Body of pancreas (tissue), 4 donors: Measurements from ENCODE around the gene ZC2HC1B. TPM values are rescaled to one million over a fixed set of nuclear protein-coding genes. Genes with fewer than 3 reads are reported as not detected.
A peak's percentile ranks its signal among the peaks of the same experiment; 100 is the strongest.
"Not testable (repeated sequence)": the region's sequence is repeated elsewhere in the genome, so short reads cannot be mapped to it uniquely, and the experiment has no call there.

ENCODE experiments used
- ATAC-seq: fragments of 150-250 bp; one replicate; pipeline ENCODE4 v1.9.1; 2016
- DNase-seq, 4 donors: peaks; one replicate each; pipeline ENCODE4 v3.0.0-alpha.2; 2019
- H3K27ac ChIP-seq, 4 donors: fragments of 200-600 bp; sonication (generic); 1 replicate in 3 of 4; 2 replicates in 1 of 4; pipeline versions ENCODE4 v1.5.1 to v1.6.1; 2016 to 2019; ENCODE audit warnings: mild to moderate bottlenecking in 1 of 4, mixed read lengths in 1 of 4, moderate library complexity in 1 of 4
- H3K27me3 ChIP-seq, 2 donors: fragments of 200-600 bp; sonication (generic); one replicate each; pipeline ENCODE4 v1.6.0; 2016; ENCODE audit warnings: mild to moderate bottlenecking in 1 of 2
- H3K36me3 ChIP-seq, 2 donors: fragments of 200-600 bp; sonication (generic); replicated peaks in 1 of 2; 2 replicates each; pipeline ENCODE4 v1.5.1; 2016; ENCODE audit warnings: low read depth in 2 of 2; ENCODE audit not compliant: insufficient read depth in 1 of 2
- H3K4me1 ChIP-seq: fragments of 200-600 bp; sonication (generic); one replicate; pipeline ENCODE4 v1.6.0; 2016
- H3K4me3 ChIP-seq, 2 donors: fragments of 200-600 bp; sonication (generic); 1 replicate in 1 of 2; 2 replicates in 1 of 2; pipeline ENCODE4 v1.5.1; 2016 to 2019
- H3K9me3 ChIP-seq, 3 donors: fragments of 200-600 bp; sonication (generic); 1 replicate in 2 of 3; 2 replicates in 1 of 3; pipeline ENCODE4 v1.5.1; 2016
- POLR2A ChIP-seq, 3 donors: fragments of 450-650 bp; IDR thresholded peaks; one replicate each; pipeline ENCODE4 v1.6.1; 2016; ENCODE audit warnings: antibody characterized with exemption in 3 of 3, mild to moderate bottlenecking in 2 of 3
- WGBS, 2 donors: methylation state at CpG; one replicate each; pipeline ENCODE4 v1.1.5; 2017; 5-methylcytosine and 5-hydroxymethylcytosine counted together
- intact Hi-C: fragments of 100-400 bp; cut with DNase I; formaldehyde crosslinking; loops from one replicate; pipeline ENCODE4 v1.15.1; 2023
- total RNA-seq, 2 donors: library from RNA; depleted of rRNA; stranded (reverse); fragments of >200 nt; gene quantifications; one replicate each; pipeline ENCODE4 v1.1.0, GENCODE V29; 2016
- TF ChIP-seq, protein P1 (sequence below), 7 experiments: fragments of 450-650 bp in 4 of 7; fragments of 200-600 bp in 3 of 7; sonication (generic) in 3 of 7; IDR thresholded peaks; one replicate each; pipeline ENCODE4 v1.5.1; 2016 to 2019; ENCODE audit warnings: antibody characterized with exemption in 7 of 7

Gene ZC2HC1B
- total RNA-seq, 2 donors from 2014 or later = not detected

DNA sequence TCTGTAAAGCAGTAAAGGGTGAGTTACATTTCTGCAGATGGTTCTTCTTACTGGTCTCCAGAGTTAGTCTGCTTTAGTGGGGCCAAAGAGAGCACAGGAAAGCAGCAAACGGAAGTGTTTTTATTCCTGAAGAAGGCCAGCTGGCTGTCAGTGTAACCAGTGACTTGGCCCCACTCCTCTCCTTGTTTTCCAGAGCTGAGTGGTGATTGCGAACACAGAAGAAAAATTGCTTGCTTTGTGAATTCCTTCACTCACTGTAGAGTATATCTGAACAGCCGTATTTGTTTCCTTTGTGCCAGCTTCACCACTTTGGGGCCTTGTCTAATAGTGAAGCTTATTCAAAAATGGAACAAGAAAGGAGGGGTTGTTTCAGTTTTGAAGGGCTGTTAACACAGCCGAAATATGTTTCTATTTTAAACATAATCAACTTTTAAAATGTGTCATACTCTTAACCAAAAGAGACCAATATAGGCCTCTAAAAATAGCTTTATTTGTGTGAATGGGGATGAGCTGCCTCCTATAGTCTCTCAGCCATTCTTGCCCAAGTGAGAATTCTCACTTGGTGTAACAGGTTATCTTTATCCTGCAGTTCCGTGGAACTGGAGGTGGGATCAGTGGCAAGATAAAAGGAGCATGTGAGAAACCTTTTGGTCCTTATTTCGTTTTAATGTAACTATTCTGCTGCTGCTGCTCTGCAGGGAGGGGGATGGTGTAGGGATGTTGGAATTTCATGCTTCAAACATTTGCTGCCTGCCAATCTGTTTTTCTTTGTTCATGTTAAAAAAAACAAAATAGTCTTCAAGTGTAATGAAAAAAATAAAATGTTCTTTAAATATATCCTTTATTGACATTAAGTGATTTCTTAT is 37.8 kb downstream of the ZC2HC1B start:
- TF ChIP-seq, protein P1, sequence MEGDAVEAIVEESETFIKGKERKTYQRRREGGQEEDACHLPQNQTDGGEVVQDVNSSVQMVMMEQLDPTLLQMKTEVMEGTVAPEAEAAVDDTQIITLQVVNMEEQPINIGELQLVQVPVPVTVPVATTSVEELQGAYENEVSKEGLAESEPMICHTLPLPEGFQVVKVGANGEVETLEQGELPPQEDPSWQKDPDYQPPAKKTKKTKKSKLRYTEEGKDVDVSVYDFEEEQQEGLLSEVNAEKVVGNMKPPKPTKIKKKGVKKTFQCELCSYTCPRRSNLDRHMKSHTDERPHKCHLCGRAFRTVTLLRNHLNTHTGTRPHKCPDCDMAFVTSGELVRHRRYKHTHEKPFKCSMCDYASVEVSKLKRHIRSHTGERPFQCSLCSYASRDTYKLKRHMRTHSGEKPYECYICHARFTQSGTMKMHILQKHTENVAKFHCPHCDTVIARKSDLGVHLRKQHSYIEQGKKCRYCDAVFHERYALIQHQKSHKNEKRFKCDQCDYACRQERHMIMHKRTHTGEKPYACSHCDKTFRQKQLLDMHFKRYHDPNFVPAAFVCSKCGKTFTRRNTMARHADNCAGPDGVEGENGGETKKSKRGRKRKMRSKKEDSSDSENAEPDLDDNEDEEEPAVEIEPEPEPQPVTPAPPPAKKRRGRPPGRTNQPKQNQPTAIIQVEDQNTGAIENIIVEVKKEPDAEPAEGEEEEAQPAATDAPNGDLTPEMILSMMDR (IDR thresholded peaks at IDR 0.05) = no peak
- TF ChIP-seq POLR2A (IDR thresholded peaks at IDR 0.05) = no peak
- no peak overlapping the region for H3K4me3 ChIP-seq
- H3K9me3 ChIP-seq = no peaks in the 10 kb centered on the region
- DNase-seq (peak in 2 of 4 donors; percentile 13 to 25), ATAC-seq (peak; percentile 9)
- H3K4me1 ChIP-seq = no peaks in the 10 kb centered on the region
- H3K27me3 ChIP-seq = no peaks in the 10 kb centered on the region
- 60 to 66% methylated on average over 6 of the region's 6 CpGs for WGBS, 2 donors
- H3K36me3 ChIP-seq = no peaks in the 10 kb centered on the region
- H3K27ac ChIP-seq = no peak overlapping the region
- intact Hi-C loops = no loop called here

DNA sequence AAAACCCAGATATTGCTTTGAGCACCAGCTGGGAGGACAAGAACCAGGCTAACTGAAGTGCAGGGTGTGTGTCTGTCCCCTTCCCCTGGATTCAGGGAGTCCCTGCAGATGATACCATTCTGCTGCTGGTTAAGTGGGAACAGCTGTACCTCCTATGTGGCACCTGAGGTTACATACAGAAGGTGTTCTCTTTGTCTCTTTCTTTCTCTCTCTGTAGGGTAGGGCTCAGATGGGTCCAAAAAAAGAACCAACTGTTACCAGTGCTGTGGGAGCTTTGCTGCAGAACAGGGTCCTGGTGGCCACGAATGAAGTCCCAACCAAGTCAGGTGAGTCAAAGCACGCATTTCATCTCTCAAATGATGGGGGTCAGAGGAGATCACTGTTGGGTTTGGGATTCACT is 38.6 kb downstream of the ZC2HC1B start:
- DNase-seq (no peak), ATAC-seq (no peak)
- no peak overlapping the region for H3K27ac ChIP-seq
- intact Hi-C loops = no loop called here
- 82 to 84% methylated on average over 2 of the region's 2 CpGs for WGBS, 2 donors
- no peaks in the 10 kb centered on the region for H3K27me3 ChIP-seq
- no peak for TF ChIP-seq POLR2A (IDR thresholded peaks at IDR 0.05)
- TF ChIP-seq, protein P1 (IDR thresholded peaks at IDR 0.05) = no peak
- H3K4me1 ChIP-seq = no peaks in the 10 kb centered on the region
- H3K36me3 ChIP-seq = no peaks in the 10 kb centered on the region
- no peaks in the 10 kb centered on the region for H3K9me3 ChIP-seq
- H3K4me3 ChIP-seq = no peak overlapping the region

DNA sequence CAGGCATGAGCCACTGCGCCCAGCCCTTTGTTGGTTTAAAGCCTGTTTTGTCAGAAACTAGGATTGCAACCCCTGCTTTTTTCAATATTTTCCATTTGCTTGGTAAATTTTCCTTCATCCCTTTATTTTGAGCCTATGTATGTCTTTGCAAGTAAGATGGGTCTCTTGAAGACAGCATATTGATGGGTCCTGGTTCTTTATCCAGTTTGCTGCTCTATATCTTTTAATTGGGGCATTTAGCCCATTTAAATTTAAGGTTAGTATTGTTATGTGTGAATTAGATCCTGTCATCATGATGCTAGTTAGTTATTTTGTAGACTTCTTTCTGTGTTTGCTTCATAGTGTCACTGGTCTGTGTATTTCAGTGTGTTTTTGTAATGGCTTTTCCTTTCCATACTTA is 46.8 kb downstream of the ZC2HC1B start:
- intact Hi-C loops = no loop called here
- DNase-seq (no peak), ATAC-seq (no peak)
- Histone ChIP-seq H3K4me1 (no peaks in the 10 kb centered on the region), H3K27ac (no peak overlapping the region), H3K9me3 (no peaks in the 10 kb centered on the region), H3K27me3 (no peaks in the 10 kb centered on the region), H3K4me3 (no peak overlapping the region), H3K36me3 (no peaks in the 10 kb centered on the region)
- 79 to 88% methylated on average over 1 of the region's 1 CpG for WGBS, 2 donors
- TF ChIP-seq, protein P1 (IDR thresholded peaks at IDR 0.05) = no peak
- no peak for TF ChIP-seq POLR2A (IDR thresholded peaks at IDR 0.05)

DNA sequence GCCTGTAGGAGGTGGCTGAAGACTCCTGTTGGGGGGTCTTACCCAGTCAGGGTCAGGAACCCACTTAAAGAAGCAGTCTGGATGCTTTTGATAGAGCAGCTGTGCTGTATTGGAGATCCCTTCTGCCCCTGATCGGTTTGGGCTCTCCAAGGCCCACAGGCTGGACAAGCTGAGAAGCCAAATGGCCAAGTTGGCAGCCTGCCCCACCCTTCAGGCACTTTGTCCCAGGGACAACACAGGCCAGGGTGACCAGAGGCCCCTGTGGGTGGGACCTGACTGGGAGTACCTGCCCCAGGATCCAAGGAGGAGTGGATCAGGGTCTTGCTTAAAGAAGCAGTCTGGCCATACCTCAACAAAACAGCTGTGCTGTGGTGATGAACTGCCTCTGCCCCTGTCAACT is 48.4 kb downstream of the ZC2HC1B start:
- no peaks in the 10 kb centered on the region for H3K27me3 ChIP-seq

DNA sequence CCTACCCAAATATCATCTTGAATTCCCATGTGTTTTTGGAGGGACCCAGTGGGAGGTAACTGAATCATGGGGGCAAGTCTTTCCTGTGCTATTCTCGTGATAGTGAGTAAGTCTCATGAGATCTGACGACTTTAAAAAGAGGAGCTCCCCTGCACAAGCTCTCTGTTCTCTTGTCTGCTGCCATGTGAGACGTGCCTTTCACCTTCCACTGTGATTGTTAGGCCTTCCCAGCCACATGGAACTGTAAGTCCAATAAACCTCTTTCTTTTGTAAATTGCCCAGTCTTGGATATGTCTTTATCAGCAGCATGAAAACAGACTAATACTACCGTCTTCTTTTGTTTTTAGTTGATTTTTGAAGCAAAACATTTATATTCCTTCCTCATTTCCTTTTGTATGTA is 52.8 kb downstream of the ZC2HC1B start:
- H3K27ac ChIP-seq, H3K36me3 ChIP-seq, ATAC-seq, intact Hi-C loops, H3K4me3 ChIP-seq, DNase-seq, H3K27me3 ChIP-seq, H3K9me3 ChIP-seq, H3K4me1 ChIP-seq: not testable (repeated sequence)
- 78 to 81% methylated on average over 4 of the region's 4 CpGs for WGBS, 2 donors

More for the DNA sequence above, 48.4 kb downstream of the ZC2HC1B start:
- 83% methylated on average over 1 of the region's 1 CpG; no CpG with 5 or more reads in 1 of the 2 donors for WGBS, 2 donors
- intact Hi-C loops = no loop called here
- ATAC-seq (no peak), DNase-seq (no peak)
- Histone ChIP-seq H3K27ac (no peak overlapping the region), H3K36me3 (no peaks in the 10 kb centered on the region), H3K4me3 (no peak overlapping the region), H3K4me1 (no peaks in the 10 kb centered on the region), H3K9me3 (no peaks in the 10 kb centered on the region)
- TF ChIP-seq, protein P1 (IDR thresholded peaks at IDR 0.05) = no peak
- TF ChIP-seq POLR2A (IDR thresholded peaks at IDR 0.05) = no peak
